Tibial nerve (tissue), 3 donors: ENCODE data around the gene DCLK2.

Experiments
- POLR2A ChIP-seq, 2 donors: fragments of 450-650 bp; IDR thresholded peaks; one replicate each; pipeline ENCODE4 v1.6.1; 2017; ENCODE audit warnings: antibody characterized with exemption in 2 of 2, mild to moderate bottlenecking in 2 of 2, moderate library complexity in 2 of 2
- TF ChIP-seq, protein P1 (sequence below), 5 experiments: fragments of 200-600 bp in 3 of 5; fragments of 450-650 bp in 2 of 5; sonication (generic) in 3 of 5; IDR thresholded peaks; one replicate each; pipeline ENCODE4 v1.5.1; 2016 to 2019; ENCODE audit warnings: antibody characterized with exemption in 5 of 5, mild to moderate bottlenecking in 3 of 5, moderate library complexity in 2 of 5

DNA sequence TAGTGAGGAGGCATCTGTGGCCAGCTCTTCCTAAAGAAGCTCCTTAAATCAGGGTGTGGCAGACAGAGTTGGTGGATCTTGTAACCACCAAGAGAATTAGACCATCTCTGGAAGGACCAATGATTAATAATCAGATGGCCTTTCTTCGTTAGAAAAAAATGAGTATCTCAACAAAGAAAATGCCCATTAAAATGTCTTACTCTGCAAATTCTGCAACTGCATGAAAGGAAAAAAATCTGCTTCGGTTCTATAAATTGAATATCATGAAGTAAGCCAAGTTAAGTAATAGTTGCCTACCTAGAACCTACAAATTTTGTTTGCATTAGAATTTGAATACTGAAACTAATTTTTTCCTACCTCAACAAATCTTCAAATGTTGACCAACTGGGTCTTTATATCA is 4.2 kb upstream of the DCLK2 start:
- no peak for TF ChIP-seq POLR2A (IDR thresholded peaks at IDR 0.05)
- TF ChIP-seq, protein P1, sequence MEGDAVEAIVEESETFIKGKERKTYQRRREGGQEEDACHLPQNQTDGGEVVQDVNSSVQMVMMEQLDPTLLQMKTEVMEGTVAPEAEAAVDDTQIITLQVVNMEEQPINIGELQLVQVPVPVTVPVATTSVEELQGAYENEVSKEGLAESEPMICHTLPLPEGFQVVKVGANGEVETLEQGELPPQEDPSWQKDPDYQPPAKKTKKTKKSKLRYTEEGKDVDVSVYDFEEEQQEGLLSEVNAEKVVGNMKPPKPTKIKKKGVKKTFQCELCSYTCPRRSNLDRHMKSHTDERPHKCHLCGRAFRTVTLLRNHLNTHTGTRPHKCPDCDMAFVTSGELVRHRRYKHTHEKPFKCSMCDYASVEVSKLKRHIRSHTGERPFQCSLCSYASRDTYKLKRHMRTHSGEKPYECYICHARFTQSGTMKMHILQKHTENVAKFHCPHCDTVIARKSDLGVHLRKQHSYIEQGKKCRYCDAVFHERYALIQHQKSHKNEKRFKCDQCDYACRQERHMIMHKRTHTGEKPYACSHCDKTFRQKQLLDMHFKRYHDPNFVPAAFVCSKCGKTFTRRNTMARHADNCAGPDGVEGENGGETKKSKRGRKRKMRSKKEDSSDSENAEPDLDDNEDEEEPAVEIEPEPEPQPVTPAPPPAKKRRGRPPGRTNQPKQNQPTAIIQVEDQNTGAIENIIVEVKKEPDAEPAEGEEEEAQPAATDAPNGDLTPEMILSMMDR (IDR thresholded peaks at IDR 0.05): no peak
